Measurements from ENCODE around the gene REEP1. TPM values are rescaled to one million over a fixed set of nuclear protein-coding genes. Genes with fewer than 3 reads are reported as not detected.
A peak's percentile ranks its signal among the peaks of the same experiment; 100 is the strongest.

REEP1 gene
- total RNA-seq, 2 donors from 2014 or later, result 6.6 to 224 TPM

DNA sequence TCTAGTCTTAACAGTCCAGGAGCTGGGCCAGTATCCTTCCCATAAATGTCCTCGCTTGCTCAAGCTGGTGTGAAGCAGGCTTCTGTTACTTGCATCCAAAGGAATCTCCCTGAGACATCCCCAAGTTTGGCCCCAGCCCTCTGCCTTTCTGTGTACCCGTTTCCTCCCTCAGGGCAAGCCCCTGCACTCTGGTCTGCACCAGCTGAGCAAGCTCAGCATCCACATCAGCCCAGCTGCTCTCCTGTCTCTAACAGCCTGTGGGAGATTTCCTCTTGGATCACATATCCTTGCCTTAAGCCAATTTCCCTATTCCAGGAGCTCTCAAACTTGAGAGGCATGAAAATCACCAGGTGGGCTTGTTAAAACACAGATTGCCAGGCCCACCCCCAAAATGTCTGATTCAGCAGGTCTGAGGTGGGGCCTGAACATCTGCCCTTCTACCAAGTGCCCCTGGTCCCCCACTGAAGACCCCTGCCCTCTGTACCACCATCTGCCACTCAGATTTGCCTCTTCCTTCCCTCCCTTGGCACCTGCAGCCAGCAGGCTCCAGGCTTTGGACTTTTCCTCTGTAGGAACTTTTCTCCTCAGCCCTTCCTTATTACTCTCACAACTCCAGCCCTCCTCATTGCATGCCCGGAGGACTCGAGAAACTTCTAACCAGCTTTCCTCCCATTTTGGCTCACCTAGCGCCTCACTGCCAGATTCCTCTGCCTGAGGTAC lies 32.1 kb downstream of the REEP1 start:
- Histone ChIP-seq H3K36me3 (no peaks in the 10 kb centered on the region), H3K27me3 (replicated peaks; ENCODE audit: insufficient read depth) (no peaks in the 10 kb centered on the region), H3K4me3 (no peak overlapping the region), H3K4me1 (replicated peaks) (no peaks in the 10 kb centered on the region), H3K27ac (no peak overlapping the region), H3K9me3 (no peaks in the 10 kb centered on the region)
- DNase-seq (ENCODE audit: low spot score), result no peak
- WGBS, result 66% methylated on average over 5 of the region's 5 CpGs
- TF ChIP-seq, protein P1, sequence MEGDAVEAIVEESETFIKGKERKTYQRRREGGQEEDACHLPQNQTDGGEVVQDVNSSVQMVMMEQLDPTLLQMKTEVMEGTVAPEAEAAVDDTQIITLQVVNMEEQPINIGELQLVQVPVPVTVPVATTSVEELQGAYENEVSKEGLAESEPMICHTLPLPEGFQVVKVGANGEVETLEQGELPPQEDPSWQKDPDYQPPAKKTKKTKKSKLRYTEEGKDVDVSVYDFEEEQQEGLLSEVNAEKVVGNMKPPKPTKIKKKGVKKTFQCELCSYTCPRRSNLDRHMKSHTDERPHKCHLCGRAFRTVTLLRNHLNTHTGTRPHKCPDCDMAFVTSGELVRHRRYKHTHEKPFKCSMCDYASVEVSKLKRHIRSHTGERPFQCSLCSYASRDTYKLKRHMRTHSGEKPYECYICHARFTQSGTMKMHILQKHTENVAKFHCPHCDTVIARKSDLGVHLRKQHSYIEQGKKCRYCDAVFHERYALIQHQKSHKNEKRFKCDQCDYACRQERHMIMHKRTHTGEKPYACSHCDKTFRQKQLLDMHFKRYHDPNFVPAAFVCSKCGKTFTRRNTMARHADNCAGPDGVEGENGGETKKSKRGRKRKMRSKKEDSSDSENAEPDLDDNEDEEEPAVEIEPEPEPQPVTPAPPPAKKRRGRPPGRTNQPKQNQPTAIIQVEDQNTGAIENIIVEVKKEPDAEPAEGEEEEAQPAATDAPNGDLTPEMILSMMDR (IDR thresholded peaks at IDR 0.05), result no peak
- TF ChIP-seq POLR2A (IDR thresholded peaks at IDR 0.05) (no peak), POLR2AphosphoS5 (IDR thresholded peaks at IDR 0.05) (no peak)
- intact Hi-C loops (cut with DNase I), result no loop called here

DNA sequence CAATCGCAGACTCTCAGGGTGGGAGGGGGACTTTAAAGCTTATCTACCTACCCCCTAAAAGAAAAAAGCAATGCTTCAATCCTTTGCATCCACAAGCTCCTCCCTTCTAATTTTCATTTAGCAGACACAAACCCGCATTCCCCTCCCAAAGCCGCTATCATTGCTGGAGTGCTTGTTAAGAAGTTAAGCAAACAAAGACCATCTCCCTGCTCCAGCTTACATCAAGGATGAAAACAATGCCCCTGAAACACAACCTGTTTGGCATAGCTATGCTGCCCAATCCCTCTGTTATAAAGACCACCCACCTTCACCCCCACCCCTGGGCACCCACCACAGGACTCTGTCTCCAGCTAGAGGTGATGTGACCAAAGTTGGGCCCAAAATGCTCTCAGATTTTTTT lies 33.0 kb downstream of the REEP1 start:
- intact Hi-C loops (cut with DNase I), result loop anchor here (5.0 kb wide), 1 partner anchor 33 kb away; the partner anchor contains the start of gene REEP1
- H3K4me3 ChIP-seq, result no peak overlapping the region
- no peaks in the 10 kb centered on the region for H3K4me1 ChIP-seq (replicated peaks)

DNA sequence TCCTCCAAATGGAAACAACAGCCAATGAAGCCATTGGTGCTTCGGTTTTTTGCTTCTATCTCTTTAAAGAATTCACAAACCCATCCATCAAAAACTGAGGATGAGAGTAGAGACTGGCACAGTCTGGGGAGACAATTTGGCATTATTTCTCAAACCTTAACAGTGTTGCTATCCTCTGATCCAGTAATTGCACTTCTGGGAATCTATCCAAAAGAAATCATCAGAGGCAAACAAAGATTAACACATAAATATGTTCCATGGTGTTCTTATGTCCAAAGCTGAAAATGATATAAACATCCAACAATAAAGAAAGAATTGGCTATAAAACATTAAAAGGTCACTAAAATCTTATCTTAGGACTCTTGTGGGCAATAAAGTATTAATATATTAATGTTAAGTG lies 35.1 kb downstream of the REEP1 start:
- DNase-seq (ENCODE audit: low spot score), result no peak
- no peaks in the 10 kb centered on the region for H3K36me3 ChIP-seq
- no peak for TF ChIP-seq POLR2AphosphoS5 (IDR thresholded peaks at IDR 0.05)
- no peak for TF ChIP-seq POLR2A (IDR thresholded peaks at IDR 0.05)
- TF ChIP-seq, protein P1 (IDR thresholded peaks at IDR 0.05), result no peak
- H3K4me3 ChIP-seq, result no peak overlapping the region
- H3K4me1 ChIP-seq (replicated peaks), result no peaks in the 10 kb centered on the region
- intact Hi-C loops (cut with DNase I), result loop anchor here (5.0 kb wide), 1 partner anchor 35 kb away; the partner anchor contains the start of gene REEP1
- WGBS, result 18% methylated on average over 1 of the region's 1 CpG
- peak overlapping the region in 1 of 2 donors; percentile 41 for H3K27ac ChIP-seq
- H3K27me3 ChIP-seq (replicated peaks; ENCODE audit: insufficient read depth), result no peaks in the 10 kb centered on the region
- no peaks in the 10 kb centered on the region for H3K9me3 ChIP-seq

More for the DNA sequence above, 33.0 kb downstream of the REEP1 start:
- Histone ChIP-seq H3K27me3 (replicated peaks; ENCODE audit: insufficient read depth) (no peaks in the 10 kb centered on the region), H3K9me3 (no peaks in the 10 kb centered on the region), H3K36me3 (no peaks in the 10 kb centered on the region), H3K27ac (no peak overlapping the region)
- TF ChIP-seq POLR2AphosphoS5 (IDR thresholded peaks at IDR 0.05), result no peak
- no peak for DNase-seq (ENCODE audit: low spot score)
- 65% methylated on average over 3 of the region's 3 CpGs for WGBS

DNA sequence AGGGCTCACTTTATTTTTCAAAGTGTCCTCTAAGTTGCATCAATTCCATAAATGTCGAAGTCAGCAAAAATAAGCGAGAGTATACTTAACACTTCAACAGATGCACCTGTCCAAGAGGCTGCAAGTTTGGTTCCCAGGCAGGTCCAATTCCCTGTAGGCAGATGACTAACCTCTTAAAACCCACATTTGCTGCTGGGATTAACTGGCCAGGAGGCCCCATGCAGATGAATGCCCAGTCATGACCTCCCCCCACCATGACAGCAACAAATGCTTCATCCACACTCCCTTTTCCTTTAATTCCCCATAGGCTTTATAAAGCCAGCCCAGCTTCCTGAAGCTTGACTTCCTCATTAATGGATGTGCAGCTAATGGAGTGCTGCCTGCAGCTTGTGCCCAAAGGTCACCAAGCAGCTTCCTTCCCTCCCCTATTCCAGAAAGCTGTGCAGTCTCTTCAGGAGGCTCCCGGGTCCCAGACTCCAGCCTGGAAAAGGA lies 35.7 kb downstream of the REEP1 start:
- Histone ChIP-seq H3K27me3 (replicated peaks; ENCODE audit: insufficient read depth) (no peaks in the 10 kb centered on the region), H3K36me3 (no peaks in the 10 kb centered on the region), H3K4me3 (no peak overlapping the region), H3K4me1 (replicated peaks) (no peaks in the 10 kb centered on the region), H3K9me3 (no peaks in the 10 kb centered on the region), H3K27ac (peak overlapping the region in 1 of 2 donors; percentile 41)
- no peak for DNase-seq (ENCODE audit: low spot score)
- WGBS, result 65% methylated on average over 3 of the region's 3 CpGs
- intact Hi-C loops (cut with DNase I), result loop anchor here (5.0 kb wide), 1 partner anchor 36 kb away; the partner anchor contains the start of gene REEP1
- TF ChIP-seq POLR2A (IDR thresholded peaks at IDR 0.05) (no peak), POLR2AphosphoS5 (IDR thresholded peaks at IDR 0.05) (no peak)
- TF ChIP-seq, protein P1 (IDR thresholded peaks at IDR 0.05), result no peak

DNA sequence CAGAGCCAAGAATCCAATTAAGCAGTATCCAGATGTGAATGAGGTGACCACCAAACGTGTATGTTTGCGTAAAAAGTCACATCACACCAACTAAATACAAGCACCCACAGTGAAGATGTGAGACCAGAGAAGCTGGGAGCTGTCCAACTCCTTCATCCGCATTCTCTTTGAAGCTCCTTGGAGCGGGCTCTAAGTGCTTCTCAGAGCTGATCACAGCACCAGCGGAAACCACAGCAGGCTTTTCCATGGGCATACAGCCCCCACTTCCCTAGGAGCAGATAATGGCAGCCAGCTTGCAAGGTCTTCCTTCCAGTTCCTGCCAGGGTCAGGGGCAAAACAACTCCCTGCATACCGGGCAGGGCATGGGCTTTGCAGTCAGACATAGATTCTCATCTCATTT lies 36.4 kb downstream of the REEP1 start:
- H3K4me3 ChIP-seq, result no peak overlapping the region
- H3K27ac ChIP-seq, result no peak overlapping the region
- intact Hi-C loops (cut with DNase I), result loop anchor here (5.0 kb wide), 1 partner anchor 36 kb away; the partner anchor contains the start of gene REEP1
- no peaks in the 10 kb centered on the region for H3K27me3 ChIP-seq (replicated peaks; ENCODE audit: insufficient read depth)
- no peaks in the 10 kb centered on the region for H3K4me1 ChIP-seq (replicated peaks)
- TF ChIP-seq POLR2A (IDR thresholded peaks at IDR 0.05) (no peak), POLR2AphosphoS5 (IDR thresholded peaks at IDR 0.05) (no peak)
- TF ChIP-seq, protein P1 (IDR thresholded peaks at IDR 0.05), result no peak
- no peak for DNase-seq (ENCODE audit: low spot score)
- no peaks in the 10 kb centered on the region for H3K36me3 ChIP-seq
- 42% methylated on average over 6 of the region's 6 CpGs for WGBS
- H3K9me3 ChIP-seq, result no peaks in the 10 kb centered on the region
